ENCODE data around the gene SKIL. TPM values are rescaled to one million over a fixed set of nuclear protein-coding genes. Genes with fewer than 3 reads are reported as not detected.

SKIL gene
- polyA plus RNA-seq, 4 donors, result 10.6 to 47.6 (median 16.6) TPM

DNA sequence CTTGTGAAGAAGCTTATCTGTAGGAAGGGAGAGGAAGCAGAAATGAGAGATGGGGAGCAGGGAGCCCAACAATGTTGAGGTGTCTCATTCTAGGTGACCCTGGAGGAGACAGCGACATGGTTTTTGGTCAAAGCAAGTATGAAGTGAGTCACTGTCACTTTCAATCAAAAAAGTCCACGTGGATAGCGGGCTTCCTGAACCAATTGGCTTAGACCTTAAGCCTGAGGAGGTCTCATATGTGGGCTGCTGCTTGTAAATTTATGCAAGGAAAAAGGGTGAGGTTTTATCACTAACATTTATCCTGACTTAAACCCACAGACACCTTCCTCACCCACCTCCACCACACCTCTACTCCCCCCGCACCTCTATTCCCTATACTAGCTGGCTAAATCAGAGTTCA is 83.9 kb downstream of the SKIL start:
- 87 to 93% (median 90%) methylated on average over 4 of the region's 4 CpGs for WGBS, 3 donors
- no peak for DNase-seq
- Histone ChIP-seq H3K27me3 (ENCODE audit: control insufficient read depth in 3 of 3, insufficient read depth in 3 of 3, low read length in 3 of 3) (no peaks in the 10 kb centered on the region), H3K9me3 (ENCODE audit: control insufficient read depth in 2 of 2, insufficient read depth in 1 of 2, low read depth in 1 of 2, low read length in 1 of 2) (no peaks in the 10 kb centered on the region), H3K27ac (ENCODE audit: low read depth in 1 of 3, low read length in 2 of 3) (no peak overlapping the region), H3K36me3 (ENCODE audit: control insufficient read depth in 3 of 3, insufficient read depth in 2 of 3, low read depth in 1 of 3, low read length in 3 of 3) (no peaks in the 10 kb centered on the region), H3K4me1 (ENCODE audit: control insufficient read depth in 3 of 3, insufficient read depth in 2 of 3, low read depth in 1 of 3, low read length in 2 of 3) (peaks cover 0 to 3% (median 0%) of the 10 kb centered on the region in 3 donors), H3K4me3 (ENCODE audit: low read depth in 1 of 3, low read length in 3 of 3) (no peak overlapping the region)
- no peak for FAIRE-seq

DNA sequence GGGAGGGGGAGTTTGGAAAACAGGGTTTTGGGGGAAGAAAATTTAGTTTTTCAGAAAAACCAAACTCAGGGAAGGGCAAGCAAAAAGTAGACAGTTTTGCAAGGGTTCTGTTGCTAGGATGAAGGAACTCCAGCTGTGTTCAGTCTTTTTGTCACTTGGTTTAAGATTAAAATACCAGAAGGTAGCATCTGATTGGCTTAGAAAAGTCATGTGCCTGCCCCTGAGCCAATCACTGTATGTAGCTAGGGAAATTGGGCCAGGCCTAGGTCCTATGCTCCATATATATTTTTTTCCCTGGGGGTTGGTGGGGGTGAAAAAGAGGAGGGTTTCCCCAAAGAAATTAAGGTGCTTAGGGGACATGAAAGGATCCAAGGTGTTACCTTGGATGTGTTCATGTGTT is 85.4 kb downstream of the SKIL start:
- DNase-seq (no peak), FAIRE-seq (no peak)
- Histone ChIP-seq H3K4me1 (ENCODE audit: control insufficient read depth in 3 of 3, insufficient read depth in 2 of 3, low read depth in 1 of 3, low read length in 2 of 3) (peaks cover 0 to 3% (median 0%) of the 10 kb centered on the region in 3 donors), H3K9me3 (ENCODE audit: control insufficient read depth in 2 of 2, insufficient read depth in 1 of 2, low read depth in 1 of 2, low read length in 1 of 2) (no peaks in the 10 kb centered on the region), H3K27me3 (ENCODE audit: control insufficient read depth in 3 of 3, insufficient read depth in 3 of 3, low read length in 3 of 3) (no peaks in the 10 kb centered on the region), H3K4me3 (ENCODE audit: low read depth in 1 of 3, low read length in 3 of 3) (no peak overlapping the region), H3K36me3 (ENCODE audit: control insufficient read depth in 3 of 3, insufficient read depth in 2 of 3, low read depth in 1 of 3, low read length in 3 of 3) (no peaks in the 10 kb centered on the region), H3K27ac (ENCODE audit: low read depth in 1 of 3, low read length in 2 of 3) (no peak overlapping the region)

DNA sequence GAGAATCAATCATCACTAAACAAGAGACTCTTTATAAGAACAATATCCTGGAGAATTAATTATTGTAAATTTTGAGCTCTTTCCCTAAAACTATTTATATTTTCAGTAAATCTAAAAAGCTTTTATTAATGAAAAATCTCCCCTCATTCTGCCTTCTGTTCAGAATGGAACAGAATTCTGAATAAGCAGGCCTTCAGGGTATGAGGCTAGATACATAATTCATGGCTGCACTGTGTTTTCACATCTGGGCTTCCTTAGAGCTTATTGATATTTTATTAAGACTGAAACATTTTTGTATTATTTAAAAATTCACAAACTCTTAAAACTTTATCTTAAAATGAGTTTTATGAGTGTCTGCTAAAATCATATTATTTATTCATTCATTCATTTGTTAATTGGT is 85.9 kb downstream of the SKIL start:
- FAIRE-seq (no peak), DNase-seq (no peak)
- Histone ChIP-seq H3K36me3 (ENCODE audit: control insufficient read depth in 3 of 3, insufficient read depth in 2 of 3, low read depth in 1 of 3, low read length in 3 of 3) (no peaks in the 10 kb centered on the region), H3K4me3 (ENCODE audit: low read depth in 1 of 3, low read length in 3 of 3) (no peak overlapping the region), H3K27me3 (ENCODE audit: control insufficient read depth in 3 of 3, insufficient read depth in 3 of 3, low read length in 3 of 3) (no peaks in the 10 kb centered on the region), H3K27ac (ENCODE audit: low read depth in 1 of 3, low read length in 2 of 3) (no peak overlapping the region), H3K4me1 (ENCODE audit: control insufficient read depth in 3 of 3, insufficient read depth in 2 of 3, low read depth in 1 of 3, low read length in 2 of 3) (no peaks in the 10 kb centered on the region), H3K9me3 (ENCODE audit: control insufficient read depth in 2 of 2, insufficient read depth in 1 of 2, low read depth in 1 of 2, low read length in 1 of 2) (no peaks in the 10 kb centered on the region)

Other genes starting within 250 kb of the SKIL start
- gene PHC3, start 176.0 kb upstream of the SKIL start, polyA plus RNA-seq, result 10 to 100 TPM in 1 of 4 donors, 1 to 10 TPM in 3; 2.5 to 30.4 (median 4.3) TPM
- 10 to 100 TPM; 13.2 to 28.2 (median 14.7) TPM for gene PRKCI, start 135.3 kb upstream of the SKIL start, polyA plus RNA-seq
- 1 to 10 TPM in 1 of 4 donors, under 1 TPM in 3; 0.45 to 6.5 (median 0.52) TPM for gene CLDN11, start 61.2 kb downstream of the SKIL start, polyA plus RNA-seq
- gene SLC7A14, start 228.4 kb downstream of the SKIL start, polyA plus RNA-seq, result 1 to 10 TPM in 2 of 4 donors, not detected in 2; 1.0 to 1.6 TPM